GM12875 (cell line): Measurements from ENCODE around the gene HORMAD2.

ENCODE experiments used
- H3K4me3 ChIP-seq: one replicate; pipeline ENCODE4 v1.5.1; 2011; ENCODE audit warnings: low read depth, low read length, control low read depth
- TF ChIP-seq, protein P1 (sequence below): IDR thresholded peaks from 2 replicates; pipeline ENCODE4 v1.5.1; 2011; ENCODE audit warnings: low read depth, mild to moderate bottlenecking, control low read depth, inconsistent platforms, low read length, moderate library complexity, borderline replicate concordance; ENCODE audit not compliant: insufficient read depth

Gene HORMAD2

DNA sequence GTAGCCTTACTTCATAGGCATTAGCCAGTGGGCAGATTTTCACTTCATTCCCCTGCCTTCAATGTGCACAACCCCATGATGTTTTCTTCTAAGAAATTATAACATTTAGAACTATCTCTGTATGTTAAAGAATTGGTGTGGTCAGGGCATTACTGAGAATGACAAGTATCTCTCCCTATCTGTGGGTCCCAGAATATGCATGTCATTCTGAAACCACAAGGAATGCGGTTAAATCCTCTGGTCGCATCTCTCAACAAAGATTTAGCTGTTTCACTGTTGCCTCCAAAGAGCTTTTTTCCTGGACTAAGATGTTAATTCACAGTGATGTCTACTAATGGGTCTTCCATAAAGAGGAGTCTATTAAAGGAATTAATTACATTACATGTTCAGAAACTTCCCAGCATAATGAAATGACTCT lies 103.6 kb downstream of the HORMAD2 start:
- H3K4me3 ChIP-seq = no peak overlapping the region
- TF ChIP-seq, protein P1, sequence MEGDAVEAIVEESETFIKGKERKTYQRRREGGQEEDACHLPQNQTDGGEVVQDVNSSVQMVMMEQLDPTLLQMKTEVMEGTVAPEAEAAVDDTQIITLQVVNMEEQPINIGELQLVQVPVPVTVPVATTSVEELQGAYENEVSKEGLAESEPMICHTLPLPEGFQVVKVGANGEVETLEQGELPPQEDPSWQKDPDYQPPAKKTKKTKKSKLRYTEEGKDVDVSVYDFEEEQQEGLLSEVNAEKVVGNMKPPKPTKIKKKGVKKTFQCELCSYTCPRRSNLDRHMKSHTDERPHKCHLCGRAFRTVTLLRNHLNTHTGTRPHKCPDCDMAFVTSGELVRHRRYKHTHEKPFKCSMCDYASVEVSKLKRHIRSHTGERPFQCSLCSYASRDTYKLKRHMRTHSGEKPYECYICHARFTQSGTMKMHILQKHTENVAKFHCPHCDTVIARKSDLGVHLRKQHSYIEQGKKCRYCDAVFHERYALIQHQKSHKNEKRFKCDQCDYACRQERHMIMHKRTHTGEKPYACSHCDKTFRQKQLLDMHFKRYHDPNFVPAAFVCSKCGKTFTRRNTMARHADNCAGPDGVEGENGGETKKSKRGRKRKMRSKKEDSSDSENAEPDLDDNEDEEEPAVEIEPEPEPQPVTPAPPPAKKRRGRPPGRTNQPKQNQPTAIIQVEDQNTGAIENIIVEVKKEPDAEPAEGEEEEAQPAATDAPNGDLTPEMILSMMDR = no peak

DNA sequence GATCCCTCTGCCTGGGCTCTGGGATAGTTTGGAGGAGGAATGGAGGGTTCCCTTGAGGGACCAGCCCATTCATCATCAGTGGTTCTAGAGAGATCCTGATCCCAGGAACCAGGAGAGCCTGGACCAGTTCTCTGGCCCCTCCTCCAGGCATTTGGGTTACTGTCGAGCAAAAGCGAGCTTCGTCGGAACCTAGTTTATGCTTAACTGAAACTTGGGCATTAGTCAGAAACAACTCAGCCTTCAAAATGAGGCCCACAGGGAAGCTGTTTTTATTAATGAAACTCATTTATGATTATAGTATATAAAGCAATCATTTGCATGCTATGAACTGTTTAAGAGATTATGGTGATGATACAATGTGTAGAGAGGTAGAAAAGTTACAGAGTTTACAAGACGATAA lies 104.9 kb downstream of the HORMAD2 start:
- no peak overlapping the region for H3K4me3 ChIP-seq
- TF ChIP-seq, protein P1 = no peak

DNA sequence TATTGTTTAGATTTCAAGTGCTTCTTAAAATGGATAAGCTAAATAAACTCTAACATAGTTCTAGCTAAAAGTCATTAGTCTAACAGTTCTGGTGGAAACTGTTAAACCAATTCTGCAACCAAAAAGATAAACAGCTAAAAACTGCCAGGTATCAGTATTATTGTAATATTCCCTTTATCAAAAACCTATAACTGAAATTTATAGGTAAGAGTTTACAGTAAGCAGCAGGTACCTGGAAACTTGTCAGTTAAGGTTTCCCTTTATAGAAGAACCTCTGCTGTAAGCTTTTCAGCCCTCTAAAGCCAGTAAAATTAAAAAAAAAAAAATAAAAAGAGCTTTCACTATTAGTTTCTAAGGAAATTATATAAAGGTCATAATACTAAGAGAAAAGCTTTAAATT lies 105.3 kb downstream of the HORMAD2 start:
- TF ChIP-seq, protein P1 = no peak
- H3K4me3 ChIP-seq = no peak overlapping the region

DNA sequence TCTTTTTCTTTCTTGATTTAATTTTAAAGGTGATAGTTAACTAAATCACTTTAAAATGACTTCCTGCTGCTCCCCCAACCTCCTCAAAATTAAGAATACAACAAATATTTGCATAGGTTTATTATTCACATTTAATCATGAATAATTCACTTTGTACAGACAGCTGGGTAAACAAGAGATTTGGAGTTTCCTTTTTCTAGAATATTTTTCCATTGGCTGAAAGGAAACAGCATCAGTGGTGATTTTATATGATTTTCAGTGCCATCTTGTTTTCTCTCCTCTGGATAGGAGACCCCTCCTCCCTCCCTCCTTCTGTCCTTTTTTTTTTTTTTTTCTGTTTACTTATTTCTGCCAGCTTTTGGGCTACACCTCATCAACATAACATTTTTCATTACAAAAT lies 105.8 kb downstream of the HORMAD2 start:
- TF ChIP-seq, protein P1 = no peak
- H3K4me3 ChIP-seq = no peak overlapping the region

DNA sequence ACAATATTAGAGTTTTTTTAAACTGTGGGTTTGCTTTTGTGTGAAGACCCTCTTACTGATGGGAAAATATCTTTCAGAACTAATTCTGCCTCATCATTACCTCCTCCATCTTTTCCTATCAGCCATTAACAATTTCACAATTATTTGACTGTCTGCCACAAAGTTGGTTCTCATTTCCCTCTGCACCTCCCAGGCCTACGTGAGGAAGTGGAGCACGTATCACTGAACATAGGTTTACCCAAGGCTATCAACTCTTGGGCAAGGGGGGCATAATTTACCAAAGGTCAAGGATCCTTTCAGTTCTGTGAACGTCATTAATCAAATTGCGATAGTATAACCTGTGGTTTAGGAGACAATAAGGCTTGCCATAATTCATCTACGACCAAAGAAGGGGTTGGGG lies 106.2 kb downstream of the HORMAD2 start:
- TF ChIP-seq, protein P1 = no peak
- H3K4me3 ChIP-seq = no peak overlapping the region

DNA sequence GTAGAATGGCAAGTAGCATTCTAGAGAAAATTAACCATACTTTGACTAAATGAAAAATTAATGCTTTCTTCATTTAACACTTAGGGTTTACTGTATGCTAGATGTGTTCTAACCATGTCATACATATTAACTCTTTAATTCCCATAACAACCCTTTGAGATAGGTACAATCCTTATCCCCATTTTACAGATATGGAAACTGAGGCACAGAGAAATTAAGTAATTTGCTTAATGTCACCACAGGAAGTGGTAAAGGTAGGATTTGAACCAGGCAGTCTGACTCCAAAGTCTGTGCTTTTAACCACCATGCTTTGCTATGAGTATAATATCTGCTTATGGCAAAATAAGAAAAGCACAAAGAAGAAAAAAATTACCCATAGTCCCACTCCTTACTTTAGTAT lies 106.8 kb downstream of the HORMAD2 start:
- TF ChIP-seq, protein P1 = no peak
- H3K4me3 ChIP-seq = no peak overlapping the region

DNA sequence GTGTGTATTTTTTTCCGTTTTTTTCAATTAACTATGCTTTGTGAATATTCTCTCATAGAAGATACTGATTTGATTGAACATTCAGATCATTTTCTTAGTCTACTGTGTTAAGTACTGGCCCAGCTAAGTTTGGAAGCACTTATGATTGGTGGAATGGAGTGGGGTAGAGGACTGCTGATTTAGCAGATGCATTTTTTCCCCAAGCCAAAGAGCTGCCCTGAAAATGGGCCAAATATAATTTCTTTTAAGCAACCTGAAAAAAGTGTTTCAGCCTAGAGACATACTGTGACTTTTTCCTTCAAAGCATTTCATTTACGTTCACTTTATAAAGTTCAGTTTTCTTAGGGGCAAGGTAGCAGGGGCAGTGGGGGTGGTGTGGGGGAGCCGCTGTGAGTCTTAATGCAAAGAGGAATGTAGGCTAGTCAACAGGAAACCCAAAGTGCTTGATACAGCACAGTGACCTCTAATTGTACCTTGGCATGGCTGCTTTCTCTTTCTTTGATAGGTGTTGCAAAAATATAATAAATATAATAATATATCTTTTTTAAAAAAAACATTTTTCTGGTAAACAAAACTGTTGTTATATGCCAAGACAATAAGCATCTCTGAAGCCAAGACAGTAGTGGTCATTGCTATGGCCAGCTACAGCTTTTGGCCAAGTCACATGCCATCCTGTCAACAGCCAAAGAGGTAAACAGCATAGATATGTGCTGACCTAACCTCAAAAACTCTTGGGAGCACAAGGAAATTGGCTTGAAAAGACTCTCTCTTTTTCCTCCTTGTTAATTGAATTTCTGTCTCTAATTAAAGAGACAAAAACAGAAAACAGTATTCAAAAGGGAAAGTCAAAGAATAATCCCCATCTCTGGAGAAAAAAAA lies 107.5 kb downstream of the HORMAD2 start:
- TF ChIP-seq, protein P1 = no peak
- H3K4me3 ChIP-seq = no peak overlapping the region
